HG02885 (cell line): ENCODE results near the gene FKBP1B.
A peak's percentile ranks its signal among the peaks of the same experiment; 100 is the strongest.
"Not testable (repeated sequence)": the region's sequence is repeated elsewhere in the genome, so short reads cannot be mapped to it uniquely, and the experiment has no call there.

Experiments
- ATAC-seq: cut with Tn5 transposase; IDR thresholded peaks from one replicate; pipeline ENCODE4 v1.9.1; 2021; ENCODE audit warnings: mild to moderate bottlenecking; ENCODE audit not compliant: unreplicated experiment, poor library complexity

Gene FKBP1B

DNA sequence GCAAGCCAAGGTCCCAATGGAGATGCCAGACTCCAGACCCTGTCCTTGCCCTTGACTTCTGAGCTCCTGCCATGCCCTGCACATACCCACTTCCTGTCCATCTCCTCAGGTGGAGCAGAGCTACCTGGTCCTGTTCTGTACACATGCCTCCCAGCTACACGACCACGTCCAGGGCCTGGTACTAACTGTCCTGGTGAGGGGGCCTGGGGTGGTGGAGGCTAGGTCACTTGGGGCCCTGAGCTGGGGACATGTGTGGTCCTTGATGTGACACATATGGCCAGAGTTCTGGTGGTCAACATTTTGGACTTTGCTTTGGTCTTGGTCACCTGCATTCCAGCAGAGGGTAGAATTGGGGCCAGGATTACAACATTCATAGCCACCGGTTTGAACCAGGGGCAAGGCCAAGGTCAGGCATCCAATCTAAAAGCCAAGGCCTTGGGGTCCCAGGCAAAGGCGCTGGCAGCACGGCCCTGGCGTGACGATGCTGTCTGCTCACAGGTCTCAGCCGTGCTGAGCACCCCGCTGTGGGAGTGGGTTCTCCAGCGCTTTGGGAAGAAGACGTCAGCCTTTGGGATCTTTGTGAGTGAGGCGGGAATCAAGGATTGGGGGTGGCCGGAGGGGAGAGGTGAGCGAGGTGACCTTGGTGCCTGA, 27.1 kb upstream of the FKBP1B start:
- no peak for ATAC-seq

GRCh38 chr2:24022975-24023575, 26.5 kb upstream of the FKBP1B start:
- no peak for ATAC-seq

GRCh38 chr2:24024018-24024417, 25.5 kb upstream of the FKBP1B start:
- ATAC-seq: no peak

- ATAC-seq: no peak
Observed at GRCh38 chr2:24024996-24025663, 24.4 kb upstream of the FKBP1B start.

- ATAC-seq: no peak
Observed at GRCh38 chr2:24026233-24026632, 23.3 kb upstream of the FKBP1B start.

DNA sequence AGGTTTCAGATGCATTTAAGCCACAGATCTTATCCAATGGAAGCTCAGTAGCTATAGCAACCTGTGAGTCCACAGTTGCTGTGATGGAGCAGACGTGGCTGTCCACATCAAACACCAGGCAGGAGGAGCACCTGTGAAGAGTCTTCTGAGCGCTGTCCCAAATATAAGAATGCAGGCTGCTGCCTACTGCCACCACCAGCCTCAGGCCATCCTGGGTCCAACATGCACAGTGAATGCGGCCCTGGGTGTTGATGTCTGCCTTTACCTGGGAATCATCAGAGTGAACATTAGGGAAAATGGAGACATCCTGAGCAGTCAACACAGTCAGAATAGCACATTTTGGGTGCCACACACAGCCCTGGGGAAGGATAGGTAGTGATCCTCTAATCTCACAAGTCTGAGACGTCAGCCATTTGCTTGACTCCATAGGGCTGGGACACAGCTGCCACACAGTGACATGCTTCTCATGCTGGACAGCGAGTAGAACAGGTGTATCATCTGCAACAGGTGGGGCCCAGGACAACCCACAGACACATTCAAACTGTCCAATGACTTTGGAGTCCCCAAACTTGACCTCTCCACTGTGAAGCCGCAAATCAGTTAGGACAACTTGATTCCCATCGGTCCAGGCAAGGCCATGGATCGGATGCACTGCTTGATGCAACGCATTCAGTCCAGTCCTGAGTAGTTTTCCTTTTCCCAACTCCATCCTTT, 10.6 kb upstream of the FKBP1B start:
- no peak for ATAC-seq

GRCh38 chr2:24040511-24040910, 9.0 kb upstream of the FKBP1B start:
- ATAC-seq: no peak

DNA sequence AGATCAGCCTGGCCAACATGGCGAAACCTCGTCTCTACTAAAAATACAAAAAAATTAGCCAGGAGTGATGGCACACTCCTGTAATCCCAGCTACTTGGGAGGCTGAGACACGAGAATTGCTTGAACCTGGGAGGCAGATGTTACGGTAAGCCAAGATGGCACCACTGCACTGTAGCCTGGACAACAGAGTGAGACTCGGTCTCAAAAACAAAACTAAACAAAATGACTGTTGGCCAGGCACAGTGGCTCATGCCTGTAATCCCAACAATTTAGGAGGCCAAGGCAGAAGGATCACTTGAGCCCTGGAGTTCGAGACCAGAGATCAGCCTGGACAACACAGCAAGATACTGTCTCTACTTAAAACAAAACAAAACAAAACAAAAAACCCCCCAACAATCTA, 6.4 kb upstream of the FKBP1B start:
- not testable (repeated sequence) for ATAC-seq

DNA sequence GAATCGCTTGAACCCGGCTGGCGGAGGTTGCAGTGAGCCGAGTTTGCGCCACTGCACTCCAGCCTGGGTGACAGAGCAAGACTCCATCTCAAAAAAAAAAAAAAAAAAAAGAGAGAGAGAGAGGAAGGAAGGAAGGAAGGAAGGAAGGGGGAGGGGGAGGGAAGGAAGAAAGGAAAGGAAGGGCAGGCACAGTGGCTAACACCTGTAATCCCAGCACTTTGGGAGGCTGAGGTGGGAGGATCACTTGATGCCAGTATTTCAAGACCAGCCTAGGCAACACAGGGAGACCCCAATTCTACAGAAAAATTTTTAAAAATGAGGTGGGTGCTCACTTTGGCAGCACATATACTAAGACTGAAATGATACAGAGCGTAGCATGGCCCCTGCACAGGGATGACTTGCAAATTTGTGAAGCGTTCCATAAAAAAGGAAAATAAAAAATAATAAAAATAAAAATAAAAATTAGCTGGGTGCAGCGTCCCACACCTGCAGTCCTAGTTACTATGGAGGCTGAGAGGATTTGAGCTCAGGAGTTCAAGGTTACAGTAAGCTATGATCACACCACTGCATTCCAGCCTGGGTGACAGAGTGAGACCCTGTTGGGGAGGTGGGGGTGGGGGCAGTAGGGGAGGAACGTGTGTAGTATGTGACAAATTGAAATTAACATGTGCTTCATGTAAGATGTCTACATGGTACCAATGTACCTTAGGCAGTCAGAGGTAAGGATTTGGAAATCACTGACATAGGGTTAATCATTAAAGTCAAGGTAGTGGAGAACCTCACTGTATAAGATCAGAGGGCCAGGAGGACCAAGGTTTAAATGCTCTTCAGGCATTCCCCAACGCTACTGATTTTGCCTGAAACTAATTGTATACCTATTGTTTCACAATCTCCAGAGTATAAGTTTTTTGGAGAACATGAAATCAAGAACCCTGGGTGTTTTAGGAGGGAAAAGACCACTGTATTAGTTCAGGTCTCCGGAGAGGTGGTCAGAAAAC, 3.7 kb upstream of the FKBP1B start:
- ATAC-seq: no peak

DNA sequence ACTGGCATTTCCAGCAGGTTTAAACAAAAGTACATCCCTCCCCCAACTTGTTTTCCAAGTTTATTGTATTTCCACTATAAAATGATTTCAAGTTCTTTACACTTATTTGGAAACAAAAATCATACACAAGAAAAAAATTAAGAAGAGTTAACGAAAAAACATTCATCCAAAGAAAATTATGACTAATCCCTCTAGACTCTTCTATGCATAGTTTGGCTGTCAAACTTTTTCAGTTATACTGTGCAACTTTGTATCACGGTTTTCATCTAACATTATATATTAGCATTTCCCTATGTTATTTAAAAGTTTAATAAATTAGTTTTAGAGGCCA, 3.0 kb upstream of the FKBP1B start:
- no peak for ATAC-seq

DNA sequence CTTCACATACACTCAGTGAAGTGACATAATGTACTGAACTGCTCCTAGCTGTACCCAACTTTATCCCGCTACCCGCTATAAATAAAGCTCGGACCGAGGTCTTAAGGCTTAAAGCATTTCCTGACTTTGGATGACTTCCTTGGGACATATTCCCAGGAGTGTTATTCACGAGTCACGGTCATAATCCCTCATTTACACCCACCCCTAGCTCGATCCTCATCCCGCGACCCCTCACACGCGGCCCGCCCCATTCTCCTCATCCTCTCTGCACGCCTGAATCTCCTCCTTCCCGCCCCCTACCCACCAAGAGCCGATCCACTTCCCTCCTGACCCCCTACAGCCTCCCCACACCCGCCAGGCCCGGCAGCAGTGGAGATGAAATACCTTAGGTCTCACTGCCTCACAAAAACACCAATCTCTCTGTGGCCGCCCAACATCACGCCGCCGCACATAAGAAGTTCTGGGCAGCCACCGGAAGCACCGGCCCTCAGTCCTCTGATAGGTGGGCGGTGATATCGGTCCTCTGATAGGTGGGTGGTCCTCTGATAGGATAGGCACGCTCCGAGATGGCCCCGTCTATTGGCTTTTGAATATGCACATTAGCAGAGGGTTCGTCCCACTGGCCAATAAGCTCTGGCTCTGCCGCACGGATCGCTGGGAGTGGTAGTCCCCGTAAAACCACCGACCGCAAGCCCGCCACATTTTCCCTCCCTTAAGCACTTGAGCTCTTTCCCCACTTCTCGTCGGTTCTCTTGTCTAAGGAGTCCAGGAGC, 2.4 kb upstream of the FKBP1B start, which contains the start of gene WDCP:
Gene WDCP, minus strand, starts transcription at position 462 of the 773 bp plus-strand sequence. CDS start 7,897 bp downstream, outside the sequence.
- ATAC-seq: peak; percentile 99

GRCh38 chr2:24047703-24048033, 1.9 kb upstream of the FKBP1B start:
- ATAC-seq: no peak

GRCh38 chr2:24048769-24049484, 614 bp upstream of the FKBP1B start:
- ATAC-seq: no peak

DNA sequence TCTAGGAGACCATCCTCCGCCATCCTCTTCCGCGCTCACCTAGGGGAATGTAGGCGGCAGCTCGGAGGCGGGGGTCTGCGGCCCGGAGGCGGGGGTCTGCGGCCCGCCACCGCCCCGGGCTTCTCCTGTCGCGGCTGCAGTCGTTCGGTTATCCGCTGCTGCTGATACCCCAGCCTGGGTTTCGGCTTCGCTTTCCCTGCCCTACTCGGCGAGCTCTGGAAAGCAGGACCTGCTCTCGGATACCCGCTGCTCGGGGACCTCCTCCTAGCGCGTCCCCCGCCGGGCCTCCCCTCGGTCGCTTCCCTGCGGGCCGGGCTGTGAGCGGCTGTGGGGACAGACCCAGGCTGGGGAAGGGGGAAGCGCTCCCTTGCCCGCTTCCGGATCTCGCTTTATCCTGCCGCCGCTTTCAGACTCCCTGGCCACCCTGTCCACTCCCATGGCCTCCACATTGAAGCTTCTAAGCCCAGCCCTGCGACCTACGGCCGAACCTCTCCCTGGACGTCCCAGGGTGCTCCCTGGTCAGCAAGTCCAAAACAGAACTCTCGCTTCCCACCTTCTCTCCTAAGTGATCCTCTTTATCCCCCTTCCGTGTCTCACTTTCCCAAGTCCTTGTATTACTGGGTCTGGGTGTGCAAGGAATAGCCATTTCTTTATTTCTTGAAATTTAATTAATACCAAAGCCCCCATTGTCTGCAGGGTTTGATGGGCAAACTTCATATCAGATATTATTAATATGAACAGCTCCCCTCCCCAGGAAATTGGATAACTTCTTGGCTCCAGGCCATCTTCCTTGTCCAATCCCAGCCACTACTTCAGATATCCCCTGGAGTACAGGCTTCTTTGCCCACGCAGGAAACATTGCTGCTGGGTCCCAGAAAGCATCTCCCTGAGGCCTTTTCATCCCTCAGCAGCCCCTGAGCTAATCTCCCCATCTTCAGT, 769 bp downstream of the FKBP1B start:
- ATAC-seq: no peak

GRCh38 chr2:24051833-24052232, 2.3 kb downstream of the FKBP1B start:
- ATAC-seq: no peak

DNA sequence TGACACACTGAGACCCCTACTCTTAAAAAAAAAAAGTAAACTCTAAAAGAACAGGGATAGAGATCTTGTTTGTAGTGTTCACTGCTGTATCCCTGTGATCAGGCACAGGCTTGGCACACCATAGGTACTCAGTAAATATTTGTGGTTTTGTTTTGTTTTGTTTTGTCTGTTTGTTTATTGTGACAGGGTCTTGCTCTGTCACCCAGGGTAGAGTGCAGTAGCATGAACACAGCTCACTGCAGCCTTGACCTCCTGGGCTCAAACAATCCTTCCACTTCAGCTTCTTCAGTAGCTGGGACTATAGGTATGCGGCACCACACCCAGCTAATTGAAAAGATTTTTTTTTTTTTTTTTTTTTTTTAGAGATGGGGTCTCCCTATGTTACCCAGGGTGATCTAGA, 3.4 kb downstream of the FKBP1B start:
- ATAC-seq: no peak

- ATAC-seq: no peak
Observed at GRCh38 chr2:24054366-24055010, 4.9 kb downstream of the FKBP1B start.
